Measurements from ENCODE around the gene ITIH5.

DNA sequence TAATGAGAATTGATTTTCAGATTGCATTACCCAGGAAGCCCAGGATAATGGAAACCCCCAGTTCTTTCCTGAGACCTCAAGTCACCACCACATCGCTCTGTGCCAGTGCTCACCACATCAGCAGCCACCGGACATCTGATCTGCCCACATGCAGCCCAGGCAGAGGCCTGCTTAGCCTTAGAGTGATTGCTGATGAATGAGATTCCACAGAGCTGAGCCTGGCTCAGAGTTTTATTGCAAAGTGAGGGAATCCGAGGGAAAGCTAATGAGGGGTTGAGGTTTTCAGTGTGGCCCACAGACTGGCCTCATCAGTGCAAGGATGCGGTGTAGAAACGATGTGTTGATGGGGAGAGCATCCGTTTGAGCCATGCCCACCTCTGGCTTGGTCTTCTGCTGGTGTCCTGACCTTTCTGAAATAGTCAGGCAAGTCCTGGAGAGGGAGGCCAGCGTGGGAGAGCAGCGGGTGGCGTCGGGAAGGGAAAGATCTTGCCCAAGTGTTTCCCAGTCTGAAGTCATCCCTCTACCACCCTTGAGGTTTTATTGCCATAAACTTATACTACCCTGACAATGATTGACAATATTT, 120.3 kb downstream of the ITIH5 start:
- TF ChIP-seq, protein P1, sequence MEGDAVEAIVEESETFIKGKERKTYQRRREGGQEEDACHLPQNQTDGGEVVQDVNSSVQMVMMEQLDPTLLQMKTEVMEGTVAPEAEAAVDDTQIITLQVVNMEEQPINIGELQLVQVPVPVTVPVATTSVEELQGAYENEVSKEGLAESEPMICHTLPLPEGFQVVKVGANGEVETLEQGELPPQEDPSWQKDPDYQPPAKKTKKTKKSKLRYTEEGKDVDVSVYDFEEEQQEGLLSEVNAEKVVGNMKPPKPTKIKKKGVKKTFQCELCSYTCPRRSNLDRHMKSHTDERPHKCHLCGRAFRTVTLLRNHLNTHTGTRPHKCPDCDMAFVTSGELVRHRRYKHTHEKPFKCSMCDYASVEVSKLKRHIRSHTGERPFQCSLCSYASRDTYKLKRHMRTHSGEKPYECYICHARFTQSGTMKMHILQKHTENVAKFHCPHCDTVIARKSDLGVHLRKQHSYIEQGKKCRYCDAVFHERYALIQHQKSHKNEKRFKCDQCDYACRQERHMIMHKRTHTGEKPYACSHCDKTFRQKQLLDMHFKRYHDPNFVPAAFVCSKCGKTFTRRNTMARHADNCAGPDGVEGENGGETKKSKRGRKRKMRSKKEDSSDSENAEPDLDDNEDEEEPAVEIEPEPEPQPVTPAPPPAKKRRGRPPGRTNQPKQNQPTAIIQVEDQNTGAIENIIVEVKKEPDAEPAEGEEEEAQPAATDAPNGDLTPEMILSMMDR (IDR thresholded peaks at IDR 0.05; ENCODE audit: insufficient read depth, low read depth, low read length) = no peak
- no peak for TF ChIP-seq EZH2 (IDR thresholded peaks at IDR 0.05; ENCODE audit: insufficient read depth, low read length)
